Measurements from ENCODE around the gene SHISA9. TPM values are rescaled to one million over a fixed set of nuclear protein-coding genes. Genes with fewer than 3 reads are reported as not detected.

The SHISA9 gene
- total RNA-seq, 1 donor from 2014 or later, result not detected

DNA sequence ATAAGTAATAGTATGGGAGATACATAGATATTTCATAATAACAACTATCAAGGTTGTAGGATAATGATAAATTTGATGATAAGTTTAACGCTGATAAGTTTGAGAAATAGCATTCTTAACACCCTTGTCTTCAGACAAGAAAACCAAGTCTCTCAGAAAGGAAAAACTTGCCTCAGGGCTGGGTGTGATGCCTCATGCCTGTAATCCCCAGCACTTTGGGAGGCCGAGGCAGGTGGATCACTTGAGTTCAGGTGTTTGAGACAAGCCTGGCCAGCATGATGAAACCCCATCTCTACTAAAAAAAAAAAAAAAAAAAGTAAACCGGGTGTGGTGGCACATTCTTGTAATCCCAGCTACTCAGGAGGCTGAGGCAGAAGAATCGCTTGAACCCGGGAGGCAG lies 90.7 kb downstream of the SHISA9 start:
- Mint-ChIP-seq H3K9me3 (peaks cover 7% of the 10 kb centered on the region), H3K36me3 (ENCODE audit: low read depth) (no peaks in the 10 kb centered on the region), H3K27ac (no peak overlapping the region), H3K27me3 (no peaks in the 10 kb centered on the region), H3K4me3 (no peak overlapping the region), H3K4me1 (no peaks in the 10 kb centered on the region)
- intact Hi-C loops (cut with micrococcal nuclease), result no loop called here
- DNase-seq, result no peak

- DNase-seq, result no peak
- Mint-ChIP-seq H3K27ac (no peak overlapping the region), H3K27me3 (no peaks in the 10 kb centered on the region), H3K9me3 (peaks cover 3% of the 10 kb centered on the region), H3K36me3 (ENCODE audit: low read depth) (no peaks in the 10 kb centered on the region), H3K4me1 (no peaks in the 10 kb centered on the region), H3K4me3 (no peak overlapping the region)
- intact Hi-C loops (cut with micrococcal nuclease), result no loop called here
Observed at GRCh38 chr16:12994402-12994801, 93.0 kb downstream of the SHISA9 start.

DNA sequence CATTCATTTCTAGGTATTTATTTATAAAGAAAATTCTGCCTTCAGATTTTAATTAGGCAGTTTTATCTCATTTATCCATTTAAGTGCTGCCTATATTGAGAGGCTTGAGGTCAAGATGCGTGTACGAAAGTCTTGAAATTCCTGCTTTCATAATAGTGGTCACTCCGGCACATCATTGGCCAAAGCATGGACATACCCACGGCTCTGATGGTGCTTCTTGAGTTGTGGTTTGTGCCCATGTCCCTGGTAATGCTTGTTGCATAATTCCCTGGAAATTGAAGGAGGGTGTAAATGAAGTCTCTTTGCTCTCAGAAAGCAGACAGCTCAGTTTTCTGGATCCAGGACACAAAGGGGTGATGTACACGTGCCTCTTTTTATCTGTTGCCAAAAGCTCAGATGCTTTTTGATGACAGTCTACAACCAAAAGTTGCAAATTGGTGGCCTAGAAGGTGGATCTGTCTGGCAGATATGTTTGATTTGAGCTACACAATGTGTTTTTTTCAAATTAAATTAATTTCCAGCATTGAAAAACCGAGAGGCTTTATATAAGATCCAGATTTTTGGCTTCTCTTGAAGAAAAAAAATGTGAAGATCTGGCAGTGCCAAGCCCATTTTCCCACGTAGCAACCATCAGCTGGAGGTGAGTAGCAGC lies 94.4 kb downstream of the SHISA9 start:
- H3K36me3 Mint-ChIP-seq (ENCODE audit: low read depth), result no peaks in the 10 kb centered on the region
- H3K4me3 Mint-ChIP-seq, result no peak overlapping the region
- no peak for DNase-seq
- no peaks in the 10 kb centered on the region for H3K9me3 Mint-ChIP-seq
- H3K27ac Mint-ChIP-seq, result no peak overlapping the region
- intact Hi-C loops (cut with micrococcal nuclease), result no loop called here
- no peaks in the 10 kb centered on the region for H3K4me1 Mint-ChIP-seq
- H3K27me3 Mint-ChIP-seq, result no peaks in the 10 kb centered on the region

- H3K4me3 Mint-ChIP-seq, result no peak overlapping the region
- H3K4me1 Mint-ChIP-seq, result no peaks in the 10 kb centered on the region
- no peak for DNase-seq
- H3K9me3 Mint-ChIP-seq, result no peaks in the 10 kb centered on the region
- H3K27ac Mint-ChIP-seq, result no peak overlapping the region
- H3K27me3 Mint-ChIP-seq, result no peaks in the 10 kb centered on the region
- H3K36me3 Mint-ChIP-seq (ENCODE audit: low read depth), result no peaks in the 10 kb centered on the region
- intact Hi-C loops (cut with micrococcal nuclease), result no loop called here
Observed at GRCh38 chr16:12998361-12999085, 97.1 kb downstream of the SHISA9 start.

- H3K4me3 Mint-ChIP-seq, result no peak overlapping the region
- no peaks in the 10 kb centered on the region for H3K36me3 Mint-ChIP-seq (ENCODE audit: low read depth)
- H3K9me3 Mint-ChIP-seq, result peaks cover 2% of the 10 kb centered on the region
- no peaks in the 10 kb centered on the region for H3K4me1 Mint-ChIP-seq
- H3K27ac Mint-ChIP-seq, result no peak overlapping the region
- H3K27me3 Mint-ChIP-seq, result no peaks in the 10 kb centered on the region
- intact Hi-C loops (cut with micrococcal nuclease), result no loop called here
- no peak for DNase-seq
Observed at GRCh38 chr16:12999368-12999767, 98.0 kb downstream of the SHISA9 start.

DNA sequence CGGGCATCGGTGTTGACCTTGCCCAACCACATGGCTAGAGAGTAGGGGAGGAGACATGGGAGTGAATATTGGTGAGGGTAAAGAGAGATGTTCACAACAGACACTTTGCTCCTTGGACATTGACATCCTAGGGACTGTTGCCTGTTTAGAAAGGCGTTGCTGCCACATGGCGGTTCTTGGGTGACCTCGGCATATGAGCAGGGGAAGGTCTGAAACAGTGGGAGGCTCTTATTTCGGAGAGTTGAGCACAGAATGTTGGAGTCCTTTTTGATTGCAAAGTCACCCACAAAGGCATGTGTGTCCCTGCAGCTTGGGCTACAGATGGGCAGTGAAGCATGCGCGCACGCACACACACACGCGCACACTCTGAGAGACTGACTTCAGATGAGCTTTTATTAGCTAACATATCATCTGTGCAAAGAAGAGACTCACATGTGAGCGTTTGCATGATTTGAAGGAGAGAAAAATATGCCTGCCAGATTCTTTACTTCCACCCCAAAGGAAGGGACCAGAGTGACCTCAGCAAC lies 104.4 kb downstream of the SHISA9 start:
- Mint-ChIP-seq H3K36me3 (ENCODE audit: low read depth) (no peaks in the 10 kb centered on the region), H3K9me3 (peaks cover 14% of the 10 kb centered on the region), H3K27me3 (no peaks in the 10 kb centered on the region), H3K4me1 (no peaks in the 10 kb centered on the region), H3K27ac (no peak overlapping the region), H3K4me3 (no peak overlapping the region)
- intact Hi-C loops (cut with micrococcal nuclease), result no loop called here
- no peak for DNase-seq

- Mint-ChIP-seq H3K27ac (no peak overlapping the region), H3K27me3 (no peaks in the 10 kb centered on the region), H3K4me3 (no peak overlapping the region), H3K36me3 (ENCODE audit: low read depth) (no peaks in the 10 kb centered on the region), H3K4me1 (no peaks in the 10 kb centered on the region), H3K9me3 (peaks cover 1% of the 10 kb centered on the region)
- no peak for DNase-seq
- intact Hi-C loops (cut with micrococcal nuclease), result no loop called here
Observed at GRCh38 chr16:13012601-13013000, 111.2 kb downstream of the SHISA9 start.

GRCh38 chr16:13013043-13013442 lies 111.6 kb downstream of the SHISA9 start:
- DNase-seq, result no peak
- intact Hi-C loops (cut with micrococcal nuclease), result no loop called here
- H3K4me1 Mint-ChIP-seq, result no peaks in the 10 kb centered on the region

GRCh38 chr16:13014476-13014875 lies 113.1 kb downstream of the SHISA9 start:
- H3K4me1 Mint-ChIP-seq, result no peaks in the 10 kb centered on the region
- H3K9me3 Mint-ChIP-seq, result no peaks in the 10 kb centered on the region
- no peak for DNase-seq
- no peak overlapping the region for H3K4me3 Mint-ChIP-seq
- H3K36me3 Mint-ChIP-seq (ENCODE audit: low read depth), result no peaks in the 10 kb centered on the region
- no peak overlapping the region for H3K27ac Mint-ChIP-seq
- H3K27me3 Mint-ChIP-seq, result no peaks in the 10 kb centered on the region
- intact Hi-C loops (cut with micrococcal nuclease), result no loop called here

More at GRCh38 chr16:13013043-13013442, 111.6 kb downstream of the SHISA9 start:
- H3K4me3 Mint-ChIP-seq, result no peak overlapping the region
- no peaks in the 10 kb centered on the region for H3K36me3 Mint-ChIP-seq (ENCODE audit: low read depth)
- no peak overlapping the region for H3K27ac Mint-ChIP-seq
- H3K9me3 Mint-ChIP-seq, result no peaks in the 10 kb centered on the region
- no peaks in the 10 kb centered on the region for H3K27me3 Mint-ChIP-seq

DNA sequence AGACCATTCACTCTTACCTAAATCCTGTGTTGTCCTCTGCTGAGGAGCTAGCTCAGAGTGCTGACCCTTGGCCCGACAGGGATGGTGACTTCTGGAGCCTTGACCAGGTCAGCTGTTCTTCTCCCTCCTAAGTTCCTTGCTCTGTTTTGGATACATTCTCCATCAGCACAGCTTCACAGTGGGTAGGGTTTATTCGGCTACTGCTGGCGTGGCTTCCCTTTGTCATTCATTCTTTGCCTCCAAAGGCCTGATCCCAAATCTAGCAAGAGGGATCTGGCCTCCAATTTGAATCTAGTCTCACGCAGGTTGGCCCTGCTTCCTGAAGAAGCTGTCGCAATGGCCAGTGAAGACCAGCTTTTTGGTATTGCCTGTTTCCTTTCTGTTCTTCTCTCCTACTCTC lies 116.6 kb downstream of the SHISA9 start:
- no peak overlapping the region for H3K4me3 Mint-ChIP-seq
- H3K27me3 Mint-ChIP-seq, result no peaks in the 10 kb centered on the region
- H3K4me1 Mint-ChIP-seq, result no peaks in the 10 kb centered on the region
- no peak for DNase-seq
- intact Hi-C loops (cut with micrococcal nuclease), result no loop called here
- H3K36me3 Mint-ChIP-seq (ENCODE audit: low read depth), result no peaks in the 10 kb centered on the region
- H3K9me3 Mint-ChIP-seq, result peaks cover 4% of the 10 kb centered on the region
- H3K27ac Mint-ChIP-seq, result no peak overlapping the region

DNA sequence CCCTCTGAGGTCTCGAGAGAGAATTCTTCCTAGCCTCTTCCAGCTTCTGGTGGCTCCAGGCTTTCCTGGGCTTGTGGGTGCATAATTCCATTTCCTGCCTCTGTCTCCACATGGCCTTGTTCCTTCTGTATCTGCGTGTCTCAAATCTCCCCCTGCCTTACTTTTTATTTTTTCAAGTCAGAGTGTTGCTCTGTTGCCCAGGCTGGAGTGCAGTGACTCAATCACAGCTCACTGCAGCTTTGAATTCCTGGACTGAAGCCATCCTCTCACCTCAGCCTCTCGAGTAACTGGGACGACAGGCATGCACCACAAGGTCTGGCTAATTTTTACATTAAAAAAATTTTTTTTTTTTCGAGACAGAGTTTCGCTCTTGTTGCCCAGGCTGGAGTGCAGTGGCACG lies 120.6 kb downstream of the SHISA9 start:
- intact Hi-C loops (cut with micrococcal nuclease), result no loop called here
- no peaks in the 10 kb centered on the region for H3K36me3 Mint-ChIP-seq (ENCODE audit: low read depth)
- no peak for DNase-seq
- no peaks in the 10 kb centered on the region for H3K4me1 Mint-ChIP-seq
- no peak overlapping the region for H3K4me3 Mint-ChIP-seq
- peaks cover 11% of the 10 kb centered on the region for H3K9me3 Mint-ChIP-seq
- no peak overlapping the region for H3K27ac Mint-ChIP-seq
- no peaks in the 10 kb centered on the region for H3K27me3 Mint-ChIP-seq

DNA sequence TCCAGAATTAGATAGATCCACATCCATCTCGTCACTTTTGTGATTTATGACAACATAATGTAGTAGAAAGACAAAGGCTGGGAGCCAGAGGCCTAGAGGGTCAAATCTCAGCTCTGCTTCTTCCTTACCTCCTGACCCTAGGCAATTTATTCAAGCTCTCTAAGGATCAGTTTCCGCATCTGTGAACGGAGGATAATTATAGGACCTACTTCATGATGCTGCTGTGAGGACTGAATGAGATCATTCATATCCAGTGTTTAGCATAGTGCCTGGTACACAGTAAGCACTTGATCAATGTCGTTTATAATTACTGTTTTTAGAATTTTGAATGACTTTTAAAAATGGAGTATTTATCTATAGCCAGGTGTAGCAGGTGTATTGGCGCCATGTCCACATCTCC lies 128.4 kb downstream of the SHISA9 start:
- Mint-ChIP-seq H3K27ac (no peak overlapping the region), H3K9me3 (peaks cover 7% of the 10 kb centered on the region)

DNA sequence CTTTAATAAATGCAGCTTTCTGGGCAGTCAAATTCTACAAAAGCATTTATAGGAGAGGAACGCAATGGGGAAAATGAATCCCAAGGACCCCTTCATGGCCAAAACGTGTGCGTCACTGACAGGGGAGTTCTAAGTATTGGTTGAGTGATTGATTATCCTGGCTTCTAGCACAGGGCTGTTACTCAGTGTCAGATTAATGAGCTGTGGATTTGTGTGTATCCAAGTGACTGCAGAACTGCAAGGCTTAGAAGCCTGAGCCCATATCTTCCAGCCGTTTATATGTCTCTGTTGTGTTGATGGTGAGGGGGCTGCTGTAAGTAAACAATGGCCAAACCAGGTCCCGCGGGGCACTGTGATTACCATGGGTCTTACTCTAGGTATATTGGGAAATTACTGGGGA lies 129.4 kb downstream of the SHISA9 start:
- Mint-ChIP-seq H3K36me3 (ENCODE audit: low read depth) (no peaks in the 10 kb centered on the region), H3K4me1 (no peaks in the 10 kb centered on the region), H3K27me3 (no peaks in the 10 kb centered on the region), H3K9me3 (peaks cover 7% of the 10 kb centered on the region), H3K4me3 (no peak overlapping the region), H3K27ac (no peak overlapping the region)
- intact Hi-C loops (cut with micrococcal nuclease), result no loop called here
- DNase-seq, result no peak

More for the DNA sequence above, 128.4 kb downstream of the SHISA9 start:
- no peaks in the 10 kb centered on the region for H3K36me3 Mint-ChIP-seq (ENCODE audit: low read depth)
- no peaks in the 10 kb centered on the region for H3K4me1 Mint-ChIP-seq
- intact Hi-C loops (cut with micrococcal nuclease), result no loop called here
- no peak for DNase-seq
- no peak overlapping the region for H3K4me3 Mint-ChIP-seq
- no peaks in the 10 kb centered on the region for H3K27me3 Mint-ChIP-seq

DNA sequence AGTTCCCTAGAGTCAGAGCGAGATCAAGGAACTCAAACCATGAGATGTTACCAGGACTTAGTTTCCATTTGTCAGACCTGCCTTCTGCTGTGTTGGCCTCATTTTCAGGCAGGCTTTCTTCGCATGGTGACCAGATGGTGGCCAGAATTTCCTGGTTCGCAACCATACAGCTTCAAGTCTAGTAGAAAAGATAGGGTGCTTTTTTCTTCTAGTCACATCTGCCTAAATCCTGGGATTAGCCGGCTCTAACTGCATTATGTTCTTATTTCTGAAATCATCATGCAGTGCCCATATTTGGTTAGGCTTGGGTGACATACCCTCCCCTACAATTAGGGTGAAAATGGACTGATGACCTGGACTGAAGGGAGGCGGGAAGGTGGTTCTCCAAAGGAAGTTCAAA lies 131.5 kb downstream of the SHISA9 start:
- Mint-ChIP-seq H3K36me3 (ENCODE audit: low read depth) (no peaks in the 10 kb centered on the region), H3K27ac (no peak overlapping the region), H3K9me3 (no peaks in the 10 kb centered on the region), H3K4me1 (no peaks in the 10 kb centered on the region), H3K27me3 (no peaks in the 10 kb centered on the region), H3K4me3 (no peak overlapping the region)
- intact Hi-C loops (cut with micrococcal nuclease), result no loop called here
- no peak for DNase-seq
